ENCODE results near the gene UBAC2. TPM values are rescaled to one million over a fixed set of nuclear protein-coding genes. Genes with fewer than 3 reads are reported as not detected.

The UBAC2 gene
- polyA plus RNA-seq, 3 donors, result 59.6 to 113 (median 96.7) TPM

- Mint-ChIP-seq H3K36me3 (peaks cover 53 to 59% of the 10 kb centered on the region in 2 donors), H3K27ac (peak overlapping the region in 1 of 7 donors; percentile 35)
These were observed 133.6 kb downstream of the UBAC2 start for GRCh38 chr13:99334221-99334620.

GRCh38 chr13:99335087-99335486 is 134.4 kb downstream of the UBAC2 start:
- Histone ChIP-seq H3K36me3 (replicated peaks in 1 of 2; ENCODE audit: control insufficient read depth in 1 of 2, insufficient read depth in 2 of 2, low read length in 2 of 2) (peaks cover 0 to 37% of the 10 kb centered on the region in 2 donors), H3K4me1 (ENCODE audit: control insufficient read depth in 1 of 2, insufficient read depth in 2 of 2, low read length in 2 of 2) (peaks cover 15 to 35% of the 10 kb centered on the region in 2 donors), H3K79me2 (ENCODE audit: insufficient read depth, low read length) (peaks cover 6% of the 10 kb centered on the region), H3K4me2 (replicated peaks; ENCODE audit: extremely low read depth, low read length, poor library complexity, severe bottlenecking) (no peak overlapping the region), H3K4me3 (replicated peaks in 1 of 3; ENCODE audit: low read depth in 2 of 3, low read length in 3 of 3) (no peak overlapping the region), H3K27me3 (ENCODE audit: control insufficient read depth in 2 of 2, insufficient read depth in 2 of 2, low read length in 2 of 2) (no peaks in the 10 kb centered on the region), H2AFZ (ENCODE audit: insufficient read depth, low read depth, low read length, poor library complexity, severe bottlenecking) (no peak overlapping the region), H4K20me1 (ENCODE audit: insufficient read depth, low read length) (no peaks in the 10 kb centered on the region), H3K9ac (ENCODE audit: insufficient read depth, low read length, poor library complexity, severe bottlenecking) (no peak overlapping the region), H3K27ac (ENCODE audit: low read depth in 1 of 2, low read length in 2 of 2) (peak overlapping the region in 1 of 2 donors; percentile 36), H3K9me3 (replicated peaks in 1 of 2; ENCODE audit: control insufficient read depth in 1 of 2, insufficient read depth in 1 of 2, low read length in 2 of 2) (no peaks in the 10 kb centered on the region)
- no peak for TF ChIP-seq CTCF (IDR thresholded peaks at IDR 0.05)
- DNase-seq, result no peak
- WGBS (ENCODE audit: insufficient coverage), result no CpG with 5 or more reads among the region's 2 CpGs
- intact Hi-C loops (cut with micrococcal nuclease), result loop anchor here in 1 of 2 donors (5.0 kb wide), 1 partner anchor 47 kb away; no protein-coding TSS in a partner anchor
- Mint-ChIP-seq H3K4me1 (peaks cover 38% of the 10 kb centered on the region), H3K4me3 (no peak overlapping the region), H3K27ac (peak overlapping the region in 6 of 7 donors; percentile 30 to 85 (median 78)), H3K9me3 (no peaks in the 10 kb centered on the region), H3K27me3 (ENCODE audit: low read depth in 3 of 3) (peaks cover 0 to 1% (median 0%) of the 10 kb centered on the region in 3 donors), H3K36me3 (peaks cover 46 to 53% of the 10 kb centered on the region in 2 donors)

More at GRCh38 chr13:99334221-99334620, 133.6 kb downstream of the UBAC2 start:
- Histone ChIP-seq H2AFZ (ENCODE audit: insufficient read depth, low read depth, low read length, poor library complexity, severe bottlenecking) (no peak overlapping the region), H4K20me1 (ENCODE audit: insufficient read depth, low read length) (no peaks in the 10 kb centered on the region), H3K27me3 (ENCODE audit: control insufficient read depth in 2 of 2, insufficient read depth in 2 of 2, low read length in 2 of 2) (no peaks in the 10 kb centered on the region), H3K4me2 (replicated peaks; ENCODE audit: extremely low read depth, low read length, poor library complexity, severe bottlenecking) (no peak overlapping the region), H3K9me3 (replicated peaks in 1 of 2; ENCODE audit: control insufficient read depth in 1 of 2, insufficient read depth in 1 of 2, low read length in 2 of 2) (no peaks in the 10 kb centered on the region), H3K27ac (ENCODE audit: low read depth in 1 of 2, low read length in 2 of 2) (no peak overlapping the region), H3K4me1 (ENCODE audit: control insufficient read depth in 1 of 2, insufficient read depth in 2 of 2, low read length in 2 of 2) (peaks cover 10 to 26% of the 10 kb centered on the region in 2 donors), H3K9ac (ENCODE audit: insufficient read depth, low read length, poor library complexity, severe bottlenecking) (no peak overlapping the region), H3K4me3 (replicated peaks in 1 of 3; ENCODE audit: low read depth in 2 of 3, low read length in 3 of 3) (no peak overlapping the region), H3K79me2 (ENCODE audit: insufficient read depth, low read length) (peaks cover 6% of the 10 kb centered on the region), H3K36me3 (replicated peaks in 1 of 2; ENCODE audit: control insufficient read depth in 1 of 2, insufficient read depth in 2 of 2, low read length in 2 of 2) (peaks cover 5 to 45% of the 10 kb centered on the region in 2 donors)
- peak in 1 of 3 donors; percentile 43 for DNase-seq
- peaks cover 31% of the 10 kb centered on the region for H3K4me1 Mint-ChIP-seq
- H3K27me3 Mint-ChIP-seq (ENCODE audit: low read depth in 3 of 3), result peaks cover 0 to 1% (median 0%) of the 10 kb centered on the region in 3 donors
- WGBS (ENCODE audit: insufficient coverage), result no CpG with 5 or more reads among the region's 3 CpGs
- TF ChIP-seq CTCF (IDR thresholded peaks at IDR 0.05), result no peak
- intact Hi-C loops (cut with micrococcal nuclease), result no loop called here
- no peak overlapping the region for H3K4me3 Mint-ChIP-seq
- H3K9me3 Mint-ChIP-seq, result no peaks in the 10 kb centered on the region

Data from CD14-positive monocyte (primary cell).